ENCODE results near the gene HSPA1B.

- TF ChIP-seq CTCF (IDR thresholded peaks at IDR 0.05) (no peak), ZFX (IDR thresholded peaks at IDR 0.05; ENCODE audit: borderline replicate concordance) (no peak)
Observed at GRCh38 chr6:31784098-31784925, 43.2 kb upstream of the HSPA1B start.

All from 22Rv1 (cell line).